B cell (primary cell): ENCODE results near the gene ELAC1. TPM values are rescaled to one million over a fixed set of nuclear protein-coding genes. Genes with fewer than 3 reads are reported as not detected.

Experiments used
- ATAC-seq: fragments of 200-7000 bp; cut with Tn5 transposase; one replicate; pipeline ENCODE4 v1.10.0; 2021; ENCODE audit warnings: low read depth, mild to moderate bottlenecking, moderate number of reproducible peaks, moderate library complexity
- CTCF ChIA-PET: fragments of 350-600 bp; sonication (Branson Sonifier 250); formaldehyde crosslinking; loops from one replicate; lab custom pipeline; 2021; ENCODE audit warnings: antibody characterized with exemption, inconsistent platforms; lab: Charles Lee
- POLR2A ChIA-PET: fragments of 350-600 bp; sonication (Branson Sonifier 250); formaldehyde crosslinking; loops from one replicate; lab custom pipeline; 2021; ENCODE audit warnings: antibody characterized with exemption; lab: Charles Lee
- DNase-seq: peaks from one replicate; pipeline ENCODE4 v3.0.0; 2013
- H2AFZ ChIP-seq: 2 replicates; pipeline ENCODE4 v1.6.1; 2012; ENCODE audit warnings: mild to moderate bottlenecking, low read depth, low read length; ENCODE audit not compliant: insufficient read depth, poor library complexity, severe bottlenecking
- H3K27ac ChIP-seq, 2 donors: 1 replicate in 1 of 2; 2 replicates in 1 of 2; pipeline ENCODE4 v1.5.1; 2012 to 2013; ENCODE audit warnings: low read length in 2 of 2, mild to moderate bottlenecking in 2 of 2, moderate library complexity in 1 of 2
- H3K27me3 ChIP-seq, 4 experiments: fragments of 200-600 bp in 1 of 4; sonication (generic) in 1 of 4; replicated peaks in 1 of 4; 1 replicate in 2 of 4; 2 replicates in 2 of 4; pipeline versions ENCODE4 v1.6.1 to v1.7.0; 2013 to 2016; ENCODE audit warnings: low read length in 3 of 4, mild to moderate bottlenecking in 2 of 4, mixed read lengths in 1 of 4, moderate library complexity in 1 of 4; ENCODE audit not compliant: insufficient read depth in 4 of 4, control insufficient read depth in 3 of 4; ENCODE audit errors: control extremely low read depth in 1 of 4
- H3K36me3 ChIP-seq, 2 experiments: replicated peaks in 1 of 2; 1 replicate in 1 of 2; 2 replicates in 1 of 2; pipeline versions ENCODE4 v1.6.1 to v1.7.1; 2013; ENCODE audit warnings: low read length in 1 of 2; ENCODE audit not compliant: insufficient read depth in 2 of 2, control insufficient read depth in 1 of 2; ENCODE audit errors: control extremely low read depth in 1 of 2, extremely low read depth in 1 of 2
- H3K4me1 ChIP-seq, 2 donors: fragments of 200-600 bp in 1 of 2; sonication (generic) in 1 of 2; 1 replicate in 1 of 2; 2 replicates in 1 of 2; pipeline versions ENCODE4 v1.5.1 to v1.6.1; 2013 to 2017; ENCODE audit warnings: low read length in 2 of 2; ENCODE audit not compliant: control insufficient read depth in 2 of 2, insufficient read depth in 2 of 2
- H3K4me2 ChIP-seq: replicated peaks from 2 replicates; pipeline ENCODE3; 2012; ENCODE audit warnings: mild to moderate bottlenecking, low read depth, low read length; ENCODE audit not compliant: poor library complexity, severe bottlenecking
- H3K4me3 ChIP-seq, 5 experiments: fragments of 200-600 bp in 1 of 5; sonication (generic) in 1 of 5; 1 replicate in 3 of 5; 2 replicates in 2 of 5; pipeline versions ENCODE4 v1.5.1 to v1.7.0; 2011 to 2016; ENCODE audit warnings: low read length in 4 of 5, mild to moderate bottlenecking in 4 of 5, low read depth in 2 of 5, control low read depth in 1 of 5, moderate library complexity in 1 of 5; ENCODE audit not compliant: insufficient read depth in 1 of 5; ENCODE audit errors: control extremely low read depth in 1 of 5, extremely low read depth in 1 of 5
- H3K79me2 ChIP-seq: fragments of 200-600 bp; sonication (generic); one replicate; pipeline ENCODE4 v1.6.0; 2016; ENCODE audit warnings: low read length; ENCODE audit not compliant: control insufficient read depth, insufficient read depth
- H3K9ac ChIP-seq: fragments of 200-600 bp; sonication (generic); 2 replicates; pipeline ENCODE4 v1.6.1; 2017; ENCODE audit warnings: mild to moderate bottlenecking, low read length, moderate library complexity
- H3K9me3 ChIP-seq, 3 donors: one replicate each; pipeline versions ENCODE4 v1.6.1 to v1.7.1; 2013; ENCODE audit warnings: low read length in 2 of 3; ENCODE audit not compliant: control insufficient read depth in 2 of 3, insufficient read depth in 1 of 3; ENCODE audit errors: control extremely low read depth in 1 of 3
- H4K20me1 ChIP-seq: 2 replicates; pipeline ENCODE4 v1.6.0; 2012; ENCODE audit warnings: mild to moderate bottlenecking, low read length; ENCODE audit not compliant: insufficient read depth, control insufficient read depth, poor library complexity, severe bottlenecking
- H3K27ac Mint-ChIP-seq: one replicate; pipeline ENCODE4 v1.8.0; 2021; ENCODE audit warnings: mixed read lengths
- H3K27me3 Mint-ChIP-seq: one replicate; pipeline ENCODE4 v1.8.0; 2021; ENCODE audit warnings: mixed read lengths
- H3K4me1 Mint-ChIP-seq: one replicate; pipeline ENCODE4 v1.8.0; 2021; ENCODE audit warnings: mixed read lengths
- H3K4me3 Mint-ChIP-seq: one replicate; pipeline ENCODE4 v1.8.0; 2021; ENCODE audit warnings: mixed read lengths
- H3K9me3 Mint-ChIP-seq: one replicate; pipeline ENCODE4 v1.8.0; 2022; ENCODE audit warnings: mixed read lengths; ENCODE audit not compliant: insufficient read depth
- EZH2 ChIP-seq: IDR thresholded peaks from 2 replicates; pipeline ENCODE4 v1.6.1; 2012; ENCODE audit warnings: borderline replicate concordance, low read depth, mild to moderate bottlenecking, moderate library complexity, low read length; ENCODE audit not compliant: insufficient read depth, poor library complexity, severe bottlenecking
- WGBS: methylation state at CpG from one replicate; pipeline ENCODE4 v1.1.5; 2013; ENCODE audit warnings: missing lambda C conversion rate; ENCODE audit not compliant: insufficient coverage; 5-methylcytosine and 5-hydroxymethylcytosine counted together
- intact Hi-C: fragments of 100-400 bp; cut with micrococcal nuclease; formaldehyde crosslinking; loops from one replicate; pipeline ENCODE4 v1.10.0; 2022
- polyA plus RNA-seq: library from polyadenylated mRNA; depleted of rRNA; stranded (reverse); fragments of >200 nt; gene quantifications from 2 replicates; pipeline ENCODE4 v1.2.3, GENCODE V29; 2012
- total RNA-seq, 2 donors: library from RNA; stranded (reverse); fragments of 120-200 nt in 1 of 2; gene quantifications; 1 replicate in 1 of 2; 2 replicates in 1 of 2; pipeline versions ENCODE4 v1.2.3 to v1.2.4, GENCODE V29; 2013 to 2022
- TF ChIP-seq, protein P1 (sequence below): fragments of 200-600 bp; IDR thresholded peaks from one replicate; pipeline ENCODE4 v1.8.0; 2022; ENCODE audit warnings: antibody characterized with exemption, mild to moderate bottlenecking

ELAC1 gene
- total and polyA plus RNA-seq, 2 donors (not counting 1 experiment from before 2014, with no cell fraction given): 3.8 to 9.9 TPM

DNA sequence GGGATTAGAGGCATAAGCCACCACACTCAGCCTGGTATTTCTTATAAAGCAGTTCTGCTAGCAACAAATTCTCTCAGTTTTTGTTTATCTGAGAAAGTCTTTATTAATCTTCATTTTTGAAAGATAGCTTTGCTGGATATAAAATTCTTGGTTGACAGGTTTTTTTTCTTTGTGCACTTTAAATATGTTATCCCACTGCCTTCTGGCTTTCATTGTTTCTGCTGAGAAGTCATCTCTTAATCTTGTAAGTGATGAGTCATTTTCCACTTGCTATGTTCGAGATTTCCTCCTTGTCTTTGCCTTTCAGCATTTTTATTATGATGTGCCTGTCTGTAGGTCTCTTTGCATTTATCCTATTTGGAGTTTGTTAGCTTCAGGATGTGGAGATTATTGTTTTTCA lies 5.9 kb upstream of the ELAC1 start:
- Histone ChIP-seq H2AFZ (no peak overlapping the region), H3K9ac (no peak overlapping the region), H3K79me2 (no peaks in the 10 kb centered on the region), H3K4me2 (no peak overlapping the region), H3K27me3 (peaks cover 0 to 2% (median 0%) of the 10 kb centered on the region in 4 experiments), H3K27ac (no peak overlapping the region), H3K9me3 (peaks cover 6 to 25% (median 24%) of the 10 kb centered on the region in 3 donors), H4K20me1 (no peaks in the 10 kb centered on the region), H3K4me3 (no peak overlapping the region), H3K36me3 (no peaks in the 10 kb centered on the region), H3K4me1 (no peaks in the 10 kb centered on the region)
- Mint-ChIP-seq H3K27ac (no peak overlapping the region), H3K4me1 (no peaks in the 10 kb centered on the region), H3K27me3 (no peaks in the 10 kb centered on the region), H3K9me3 (peaks cover 9% of the 10 kb centered on the region), H3K4me3 (no peak overlapping the region)
- no peak for ATAC-seq
- ChIA-PET CTCF (no interaction called here), POLR2A (no interaction called here)
- intact Hi-C loops: no loop called here
- WGBS: no CpG with 5 or more reads among the region's 1 CpG
- no peak for TF ChIP-seq EZH2
- TF ChIP-seq, protein P1, sequence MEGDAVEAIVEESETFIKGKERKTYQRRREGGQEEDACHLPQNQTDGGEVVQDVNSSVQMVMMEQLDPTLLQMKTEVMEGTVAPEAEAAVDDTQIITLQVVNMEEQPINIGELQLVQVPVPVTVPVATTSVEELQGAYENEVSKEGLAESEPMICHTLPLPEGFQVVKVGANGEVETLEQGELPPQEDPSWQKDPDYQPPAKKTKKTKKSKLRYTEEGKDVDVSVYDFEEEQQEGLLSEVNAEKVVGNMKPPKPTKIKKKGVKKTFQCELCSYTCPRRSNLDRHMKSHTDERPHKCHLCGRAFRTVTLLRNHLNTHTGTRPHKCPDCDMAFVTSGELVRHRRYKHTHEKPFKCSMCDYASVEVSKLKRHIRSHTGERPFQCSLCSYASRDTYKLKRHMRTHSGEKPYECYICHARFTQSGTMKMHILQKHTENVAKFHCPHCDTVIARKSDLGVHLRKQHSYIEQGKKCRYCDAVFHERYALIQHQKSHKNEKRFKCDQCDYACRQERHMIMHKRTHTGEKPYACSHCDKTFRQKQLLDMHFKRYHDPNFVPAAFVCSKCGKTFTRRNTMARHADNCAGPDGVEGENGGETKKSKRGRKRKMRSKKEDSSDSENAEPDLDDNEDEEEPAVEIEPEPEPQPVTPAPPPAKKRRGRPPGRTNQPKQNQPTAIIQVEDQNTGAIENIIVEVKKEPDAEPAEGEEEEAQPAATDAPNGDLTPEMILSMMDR: no peak
- peak; percentile 8 for DNase-seq

DNA sequence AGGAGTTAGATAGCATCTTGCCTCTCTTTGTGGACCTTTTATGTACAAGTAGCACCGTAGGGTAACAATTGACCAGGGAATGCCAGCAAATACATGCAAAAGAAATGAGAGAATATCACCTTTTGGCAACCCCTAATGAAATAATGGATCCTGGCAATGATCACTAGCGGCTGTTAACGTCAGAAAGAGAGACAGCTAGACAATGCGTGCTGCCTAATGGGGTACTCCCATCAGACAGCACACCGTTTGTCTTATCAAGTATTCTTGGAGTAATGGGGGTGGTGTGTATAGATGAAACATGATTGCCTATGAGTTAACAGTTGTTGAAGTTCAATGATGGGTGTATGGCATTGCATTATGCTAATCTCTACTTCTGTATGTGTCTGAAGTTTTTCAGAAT lies 1.6 kb downstream of the ELAC1 start:
- CTCF ChIA-PET: no interaction called here
- no peaks in the 10 kb centered on the region for H3K9me3 Mint-ChIP-seq

More for the DNA sequence above, 1.6 kb downstream of the ELAC1 start:
- no peak for ATAC-seq
- H3K9me3 ChIP-seq: no peaks in the 10 kb centered on the region
- Mint-ChIP-seq H3K4me3 (peak overlapping the region; percentile 93), H3K27ac (no peak overlapping the region), H3K4me1 (peaks cover 20% of the 10 kb centered on the region), H3K27me3 (no peaks in the 10 kb centered on the region)
- DNase-seq: no peak
- no peak overlapping the region for H3K4me2 ChIP-seq
- H3K27ac ChIP-seq: no peak overlapping the region
- TF ChIP-seq EZH2: no peak
- TF ChIP-seq, protein P1: no peak
- peaks cover 2 to 3% of the 10 kb centered on the region in 2 experiments for H3K36me3 ChIP-seq
- H3K4me3 ChIP-seq: no peak overlapping the region
- no peaks in the 10 kb centered on the region for H4K20me1 ChIP-seq
- POLR2A ChIA-PET: no interaction called here
- no peaks in the 10 kb centered on the region for H3K27me3 ChIP-seq
- H3K79me2 ChIP-seq: peaks cover 7% of the 10 kb centered on the region
- H3K4me1 ChIP-seq: peaks cover 9 to 14% of the 10 kb centered on the region in 2 donors
- H3K9ac ChIP-seq: no peak overlapping the region
- WGBS: 100% methylated on average over 2 of the region's 5 CpGs
- intact Hi-C loops: loop anchor here (5.0 kb wide), 2 partner anchors 147 to 228 kb away; partner anchors contain the start of genes MEX3C and MRO
- H2AFZ ChIP-seq: no peak overlapping the region
